22Rv1 (cell line): ENCODE data around the gene MED25.

Experiments
- ZFX ChIP-seq: fragments of 450-650 bp; IDR thresholded peaks from 2 replicates; pipeline ENCODE4 v1.6.1; 2017; ENCODE audit warnings: antibody characterized with exemption, borderline replicate concordance
- TF ChIP-seq, protein P1 (sequence below): fragments of 450-650 bp; IDR thresholded peaks from 2 replicates; pipeline ENCODE4 v1.5.1; 2017; ENCODE audit warnings: mild to moderate bottlenecking

DNA sequence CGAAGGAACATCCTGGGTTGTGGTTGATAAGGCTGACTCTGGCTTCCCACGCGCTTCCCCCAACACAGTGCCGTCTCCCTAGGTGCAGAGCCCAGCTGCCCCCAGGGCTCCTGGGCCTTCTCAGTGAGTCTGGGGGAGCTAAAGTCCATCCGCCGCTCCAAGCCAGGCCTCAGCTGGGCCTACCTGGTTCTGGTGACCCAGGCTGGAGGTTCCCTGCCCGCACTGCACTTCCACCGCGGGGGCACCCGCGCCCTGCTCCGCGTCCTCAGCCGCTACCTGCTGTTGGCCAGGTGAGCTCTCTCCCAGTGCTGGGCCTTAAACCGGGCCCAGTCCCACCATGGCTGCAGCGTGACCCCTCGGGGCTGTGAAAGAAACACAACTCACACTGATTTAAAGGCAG, 63.1 kb downstream of the MED25 start:
- TF ChIP-seq, protein P1, sequence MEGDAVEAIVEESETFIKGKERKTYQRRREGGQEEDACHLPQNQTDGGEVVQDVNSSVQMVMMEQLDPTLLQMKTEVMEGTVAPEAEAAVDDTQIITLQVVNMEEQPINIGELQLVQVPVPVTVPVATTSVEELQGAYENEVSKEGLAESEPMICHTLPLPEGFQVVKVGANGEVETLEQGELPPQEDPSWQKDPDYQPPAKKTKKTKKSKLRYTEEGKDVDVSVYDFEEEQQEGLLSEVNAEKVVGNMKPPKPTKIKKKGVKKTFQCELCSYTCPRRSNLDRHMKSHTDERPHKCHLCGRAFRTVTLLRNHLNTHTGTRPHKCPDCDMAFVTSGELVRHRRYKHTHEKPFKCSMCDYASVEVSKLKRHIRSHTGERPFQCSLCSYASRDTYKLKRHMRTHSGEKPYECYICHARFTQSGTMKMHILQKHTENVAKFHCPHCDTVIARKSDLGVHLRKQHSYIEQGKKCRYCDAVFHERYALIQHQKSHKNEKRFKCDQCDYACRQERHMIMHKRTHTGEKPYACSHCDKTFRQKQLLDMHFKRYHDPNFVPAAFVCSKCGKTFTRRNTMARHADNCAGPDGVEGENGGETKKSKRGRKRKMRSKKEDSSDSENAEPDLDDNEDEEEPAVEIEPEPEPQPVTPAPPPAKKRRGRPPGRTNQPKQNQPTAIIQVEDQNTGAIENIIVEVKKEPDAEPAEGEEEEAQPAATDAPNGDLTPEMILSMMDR: no peak
- no peak for TF ChIP-seq ZFX
